Measurements from ENCODE around the gene HLA-A. TPM values are rescaled to one million over a fixed set of nuclear protein-coding genes. Genes with fewer than 3 reads are reported as not detected.
A peak's percentile ranks its signal among the peaks of the same experiment; 100 is the strongest.

The HLA-A gene
- 1,000 to 10,000 TPM; 1,371 to 1,390 TPM for total RNA-seq
- polyA plus RNA-seq, result 3,526 TPM

GRCh38 chr6:29942275-29943052 is at the start of gene HLA-A:
Gene HLA-A (plus strand): TSS chr6:29942532. CDS start chr6:29942554, 22 bp downstream.
- Histone ChIP-seq H3K9me3 (ENCODE audit: low read length) (no peaks in the 10 kb centered on the region), H3K27ac (ENCODE audit: low read depth, low read length) (peak within 1 kb of the TSS; percentile 94), H3K36me3 (ENCODE audit: insufficient read depth, low read length) (peaks cover 34% of the 10 kb centered on the region), H3K27me3 (ENCODE audit: insufficient read depth, low read length, poor library complexity, severe bottlenecking) (no peaks in the 10 kb centered on the region), H3K4me3 (ENCODE audit: low read length) (peak within 1 kb of the TSS; percentile 91), H3K4me1 (ENCODE audit: insufficient read depth, low read length) (peaks cover 39% of the 10 kb centered on the region)
- peaks cover 0 to 16% of the 10 kb centered on the region in 2 donors for H3K27me3 Mint-ChIP-seq
- POLR2A ChIA-PET, result interaction anchor here (0.6 to 2.7 kb wide), 3 partner anchors 16 to 33 kb away, joined by 4 to 21 read pairs (median 6); no protein-coding TSS in a partner anchor
- peaks cover 0 to 5% (median 0%) of the 10 kb centered on the region in 5 donors for H3K9me3 Mint-ChIP-seq
- peaks cover 32 to 59% (median 33%) of the 10 kb centered on the region in 3 donors for H3K36me3 Mint-ChIP-seq
- peak within 1 kb of the TSS; percentile 98 to 100 (median 100) for H3K27ac Mint-ChIP-seq
- H3K4me3 Mint-ChIP-seq, result peak within 1 kb of the TSS; percentile 87 to 99 (median 97)
- CTCF ChIA-PET, result interaction anchor here (2.0 kb wide), 1 partner anchor 23 kb away, joined by 11 read pairs; no protein-coding TSS in a partner anchor
- H3K4me1 Mint-ChIP-seq, result peaks cover 53 to 60% (median 55%) of the 10 kb centered on the region in 3 donors
- DNase-seq, result peak; percentile 89 to 97 (median 93)

- Histone ChIP-seq H3K27ac (ENCODE audit: low read depth, low read length) (no peak overlapping the region), H3K4me1 (ENCODE audit: insufficient read depth, low read length) (no peaks in the 10 kb centered on the region), H3K27me3 (ENCODE audit: insufficient read depth, low read length, poor library complexity, severe bottlenecking) (no peaks in the 10 kb centered on the region), H3K9me3 (ENCODE audit: low read length) (no peaks in the 10 kb centered on the region), H3K36me3 (ENCODE audit: insufficient read depth, low read length) (no peaks in the 10 kb centered on the region), H3K4me3 (ENCODE audit: low read length) (no peak overlapping the region)
- H3K27ac Mint-ChIP-seq, result peak overlapping the region in 1 of 8 donors; percentile 59
- peaks cover 0 to 7% (median 3%) of the 10 kb centered on the region in 3 donors for H3K36me3 Mint-ChIP-seq
- no peaks in the 10 kb centered on the region for H3K27me3 Mint-ChIP-seq
- no peak for DNase-seq
- H3K4me1 Mint-ChIP-seq, result peaks cover 3 to 19% (median 4%) of the 10 kb centered on the region in 3 donors
- POLR2A ChIA-PET, result no interaction called here
- H3K9me3 Mint-ChIP-seq, result no peaks in the 10 kb centered on the region
- peak overlapping the region in 1 of 7 donors; percentile 53 for H3K4me3 Mint-ChIP-seq
- CTCF ChIA-PET, result interaction anchor here (1.3 kb wide), 1 partner anchor 83 kb away, joined by 3 read pairs; no protein-coding TSS in a partner anchor
Measured at GRCh38 chr6:29892696-29893095, 49.6 kb upstream of the HLA-A start.

- H3K36me3 ChIP-seq (ENCODE audit: insufficient read depth, low read length), result no peaks in the 10 kb centered on the region
- no peak overlapping the region for H3K27ac ChIP-seq (ENCODE audit: low read depth, low read length)
- POLR2A ChIA-PET, result no interaction called here
- no peak overlapping the region for H3K4me3 ChIP-seq (ENCODE audit: low read length)
- no peaks in the 10 kb centered on the region for H3K27me3 ChIP-seq (ENCODE audit: insufficient read depth, low read length, poor library complexity, severe bottlenecking)
- no peak for DNase-seq
- Mint-ChIP-seq H3K36me3 (peaks cover 0 to 12% (median 6%) of the 10 kb centered on the region in 3 donors), H3K27ac (no peak overlapping the region), H3K9me3 (peaks cover 0 to 1% (median 0%) of the 10 kb centered on the region in 5 donors), H3K4me3 (no peak overlapping the region), H3K4me1 (no peaks in the 10 kb centered on the region), H3K27me3 (peaks cover 0 to 7% of the 10 kb centered on the region in 2 donors)
- H3K9me3 ChIP-seq (ENCODE audit: low read length), result no peaks in the 10 kb centered on the region
- CTCF ChIA-PET, result interaction anchor here (0.7 kb wide), 1 partner anchor 38 kb away, joined by 3 read pairs; no protein-coding TSS in a partner anchor
- H3K4me1 ChIP-seq (ENCODE audit: insufficient read depth, low read length), result no peaks in the 10 kb centered on the region
Measured at GRCh38 chr6:29899281-29899680, 43.1 kb upstream of the HLA-A start.

GRCh38 chr6:29905286-29905685 is 37.0 kb upstream of the HLA-A start:
- no peaks in the 10 kb centered on the region for H3K4me1 ChIP-seq (ENCODE audit: insufficient read depth, low read length)

GRCh38 chr6:29907637-29908340 is 34.5 kb upstream of the HLA-A start:
- CTCF ChIA-PET, result no interaction called here
- no peak overlapping the region for H3K27ac Mint-ChIP-seq

More at GRCh38 chr6:29905286-29905685, 37.0 kb upstream of the HLA-A start:
- Mint-ChIP-seq H3K27me3 (peaks cover 0 to 8% of the 10 kb centered on the region in 2 donors), H3K36me3 (peaks cover 0 to 10% (median 0%) of the 10 kb centered on the region in 3 donors), H3K9me3 (no peaks in the 10 kb centered on the region), H3K4me1 (no peaks in the 10 kb centered on the region), H3K27ac (no peak overlapping the region), H3K4me3 (no peak overlapping the region)
- H3K9me3 ChIP-seq (ENCODE audit: low read length), result no peaks in the 10 kb centered on the region
- ChIA-PET CTCF (interaction anchor here (0.5 kb wide), 1 partner anchor 145 kb away, joined by 4 read pairs; no protein-coding TSS in a partner anchor), POLR2A (no interaction called here)
- H3K36me3 ChIP-seq (ENCODE audit: insufficient read depth, low read length), result no peaks in the 10 kb centered on the region
- no peak for DNase-seq
- H3K4me3 ChIP-seq (ENCODE audit: low read length), result no peak overlapping the region
- H3K27ac ChIP-seq (ENCODE audit: low read depth, low read length), result no peak overlapping the region
- H3K27me3 ChIP-seq (ENCODE audit: insufficient read depth, low read length, poor library complexity, severe bottlenecking), result no peaks in the 10 kb centered on the region

GRCh38 chr6:29908341-29908662 is 34.0 kb upstream of the HLA-A start:
- no peaks in the 10 kb centered on the region for H3K9me3 ChIP-seq (ENCODE audit: low read length)
- H3K36me3 ChIP-seq (ENCODE audit: insufficient read depth, low read length), result no peaks in the 10 kb centered on the region
- peaks cover 0 to 6% (median 0%) of the 10 kb centered on the region in 3 donors for H3K36me3 Mint-ChIP-seq
- no peaks in the 10 kb centered on the region for H3K9me3 Mint-ChIP-seq
- H3K27ac ChIP-seq (ENCODE audit: low read depth, low read length), result no peak overlapping the region
- H3K27me3 ChIP-seq (ENCODE audit: insufficient read depth, low read length, poor library complexity, severe bottlenecking), result no peaks in the 10 kb centered on the region
- POLR2A ChIA-PET, result no interaction called here
- no peaks in the 10 kb centered on the region for H3K4me1 ChIP-seq (ENCODE audit: insufficient read depth, low read length)
- H3K4me1 Mint-ChIP-seq, result no peaks in the 10 kb centered on the region
- H3K4me3 ChIP-seq (ENCODE audit: low read length), result no peak overlapping the region
- H3K27me3 Mint-ChIP-seq, result peaks cover 3 to 34% of the 10 kb centered on the region in 2 donors
- no peak overlapping the region for H3K27ac Mint-ChIP-seq
- no peak overlapping the region for H3K4me3 Mint-ChIP-seq
- no peak for DNase-seq
- CTCF ChIA-PET, result no interaction called here

More at GRCh38 chr6:29907637-29908340, 34.5 kb upstream of the HLA-A start:
- H3K4me1 ChIP-seq (ENCODE audit: insufficient read depth, low read length), result no peaks in the 10 kb centered on the region
- no peak overlapping the region for H3K4me3 Mint-ChIP-seq
- no peaks in the 10 kb centered on the region for H3K4me1 Mint-ChIP-seq
- no peak overlapping the region for H3K4me3 ChIP-seq (ENCODE audit: low read length)
- no peaks in the 10 kb centered on the region for H3K9me3 Mint-ChIP-seq
- H3K27ac ChIP-seq (ENCODE audit: low read depth, low read length), result no peak overlapping the region
- no peaks in the 10 kb centered on the region for H3K27me3 ChIP-seq (ENCODE audit: insufficient read depth, low read length, poor library complexity, severe bottlenecking)
- no peaks in the 10 kb centered on the region for H3K36me3 ChIP-seq (ENCODE audit: insufficient read depth, low read length)
- POLR2A ChIA-PET, result no interaction called here
- DNase-seq, result no peak
- H3K36me3 Mint-ChIP-seq, result peaks cover 0 to 6% (median 0%) of the 10 kb centered on the region in 3 donors
- H3K27me3 Mint-ChIP-seq, result peaks cover 3 to 28% of the 10 kb centered on the region in 2 donors
- no peaks in the 10 kb centered on the region for H3K9me3 ChIP-seq (ENCODE audit: low read length)

GRCh38 chr6:29908710-29909109 is 33.6 kb upstream of the HLA-A start:
- Mint-ChIP-seq H3K36me3 (peaks cover 0 to 6% (median 0%) of the 10 kb centered on the region in 3 donors), H3K27ac (no peak overlapping the region), H3K27me3 (peaks cover 3 to 34% of the 10 kb centered on the region in 2 donors), H3K4me1 (no peaks in the 10 kb centered on the region), H3K4me3 (no peak overlapping the region), H3K9me3 (no peaks in the 10 kb centered on the region)
- no peaks in the 10 kb centered on the region for H3K4me1 ChIP-seq (ENCODE audit: insufficient read depth, low read length)
- no peak overlapping the region for H3K4me3 ChIP-seq (ENCODE audit: low read length)
- no peaks in the 10 kb centered on the region for H3K9me3 ChIP-seq (ENCODE audit: low read length)
- POLR2A ChIA-PET, result no interaction called here
- no peak overlapping the region for H3K27ac ChIP-seq (ENCODE audit: low read depth, low read length)
- CTCF ChIA-PET, result no interaction called here
- no peak for DNase-seq
- H3K36me3 ChIP-seq (ENCODE audit: insufficient read depth, low read length), result no peaks in the 10 kb centered on the region
- no peaks in the 10 kb centered on the region for H3K27me3 ChIP-seq (ENCODE audit: insufficient read depth, low read length, poor library complexity, severe bottlenecking)

GRCh38 chr6:29909985-29910384 is 32.3 kb upstream of the HLA-A start:
- CTCF ChIA-PET, result no interaction called here
- no peak overlapping the region for H3K4me3 Mint-ChIP-seq
- no peaks in the 10 kb centered on the region for H3K4me1 Mint-ChIP-seq
- H3K27ac Mint-ChIP-seq, result no peak overlapping the region
- H3K4me3 ChIP-seq (ENCODE audit: low read length), result no peak overlapping the region
- H3K9me3 ChIP-seq (ENCODE audit: low read length), result no peaks in the 10 kb centered on the region
- no peak for DNase-seq
- H3K4me1 ChIP-seq (ENCODE audit: insufficient read depth, low read length), result no peaks in the 10 kb centered on the region
- H3K27ac ChIP-seq (ENCODE audit: low read depth, low read length), result no peak overlapping the region
- no peaks in the 10 kb centered on the region for H3K9me3 Mint-ChIP-seq
- POLR2A ChIA-PET, result interaction anchor here (0.6 kb wide), 1 partner anchor 20 kb away, joined by 5 read pairs; no protein-coding TSS in a partner anchor
- H3K27me3 ChIP-seq (ENCODE audit: insufficient read depth, low read length, poor library complexity, severe bottlenecking), result no peaks in the 10 kb centered on the region
- no peaks in the 10 kb centered on the region for H3K36me3 ChIP-seq (ENCODE audit: insufficient read depth, low read length)
- peaks cover 0 to 6% (median 0%) of the 10 kb centered on the region in 3 donors for H3K36me3 Mint-ChIP-seq
- H3K27me3 Mint-ChIP-seq, result peaks cover 5 to 34% of the 10 kb centered on the region in 2 donors

Data from CD8-positive, alpha-beta memory T cell (primary cell).